GM19099 (cell line): Measurements from ENCODE around the gene RNU11.

Experiments
- POLR2A ChIP-seq: IDR thresholded peaks from 3 replicates; pipeline ENCODE4 v1.6.1; 2011; ENCODE audit warnings: low read depth; ENCODE audit not compliant: insufficient read length; ENCODE audit errors: extremely low read depth

The RNU11 gene

GRCh38 chr1:28648008-28648473 is 359 bp upstream of the RNU11 start:
- no peak for TF ChIP-seq POLR2A

GRCh38 chr1:28656335-28656734 is 7.9 kb downstream of the RNU11 start:
- TF ChIP-seq POLR2A: no peak

GRCh38 chr1:28663871-28664470 is 15.6 kb downstream of the RNU11 start:
- no peak for TF ChIP-seq POLR2A

GRCh38 chr1:28666806-28667205 is 18.4 kb downstream of the RNU11 start:
- TF ChIP-seq POLR2A: no peak

- no peak for TF ChIP-seq POLR2A
These were observed 20.0 kb downstream of the RNU11 start, which contains the start of gene GMEB1 for GRCh38 chr1:28668191-28668955. TSS of gene GMEB1 (plus strand) at chr1:28668784. CDS start at chr1:28683613, 14,829 bp downstream.

GRCh38 chr1:28668956-28669723 is 20.7 kb downstream of the RNU11 start:
- TF ChIP-seq POLR2A: peak; percentile 68

- TF ChIP-seq POLR2A: no peak
These were observed 22.9 kb downstream of the RNU11 start for GRCh38 chr1:28671254-28671780.

GRCh38 chr1:28675924-28676257 is 27.5 kb downstream of the RNU11 start:
- TF ChIP-seq POLR2A: no peak

GRCh38 chr1:28680151-28680550 is 31.8 kb downstream of the RNU11 start:
- TF ChIP-seq POLR2A: no peak

- TF ChIP-seq POLR2A: no peak
These were observed 34.4 kb downstream of the RNU11 start for GRCh38 chr1:28682840-28683239.

GRCh38 chr1:28684937-28685336 is 36.5 kb downstream of the RNU11 start:
- TF ChIP-seq POLR2A: no peak
